Kidney (tissue), 14 donors: ENCODE data around the gene FLYWCH1. TPM values are rescaled to one million over a fixed set of nuclear protein-coding genes. Genes with fewer than 3 reads are reported as not detected.
A peak's percentile ranks its signal among the peaks of the same experiment; 100 is the strongest.

Experiments
- DNase-seq, 5 donors: peaks; one replicate each; pipeline ENCODE4 v3.0.0-alpha.2; 2013 to 2020
- FAIRE-seq: peaks from 2 replicates; lab custom pipeline; 2012; peaks lifted over from hg19 to GRCh38; lab: Jason Lieb, UNC
- H3K27ac ChIP-seq, 2 donors: one replicate each; pipeline ENCODE4 v1.7.0; 2013; ENCODE audit warnings: low read depth in 2 of 2, low read length in 2 of 2, inconsistent platforms in 1 of 2
- H3K27me3 ChIP-seq: one replicate; pipeline ENCODE4 v1.7.1; 2013; ENCODE audit warnings: low read length, inconsistent platforms; ENCODE audit not compliant: control insufficient read depth, insufficient read depth
- H3K36me3 ChIP-seq, 3 donors: one replicate each; pipeline versions ENCODE4 v1.7.0 to v1.7.1; 2013; ENCODE audit warnings: low read length in 3 of 3, control low read depth in 1 of 3, inconsistent platforms in 1 of 3; ENCODE audit not compliant: insufficient read depth in 3 of 3, control insufficient read depth in 2 of 3
- H3K4me1 ChIP-seq, 3 donors: one replicate each; pipeline versions ENCODE4 v1.7.0 to v1.7.1; 2013; ENCODE audit warnings: low read length in 3 of 3, inconsistent platforms in 1 of 3, low read depth in 1 of 3; ENCODE audit not compliant: control insufficient read depth in 2 of 3, insufficient read depth in 2 of 3
- H3K4me3 ChIP-seq, 3 donors: one replicate each; pipeline versions ENCODE4 v1.7.0 to v1.8.1; 2013; ENCODE audit warnings: low read length in 3 of 3, control low read depth in 1 of 3, inconsistent platforms in 1 of 3
- H3K9ac ChIP-seq, 3 donors: one replicate each; pipeline versions ENCODE4 v1.7.0 to v1.7.1; 2013; ENCODE audit warnings: low read length in 3 of 3, control low read depth in 1 of 3, inconsistent platforms in 1 of 3
- H3K9me3 ChIP-seq, 3 donors: one replicate each; pipeline versions ENCODE4 v1.7.0 to v1.7.1; 2013; ENCODE audit warnings: low read length in 3 of 3, control low read depth in 1 of 3, inconsistent platforms in 1 of 3; ENCODE audit not compliant: control insufficient read depth in 2 of 3, insufficient read depth in 1 of 3
- CTCF ChIP-seq: IDR thresholded peaks from 3 replicates; pipeline ENCODE4 v1.5.1; 2012; ENCODE audit warnings: mild to moderate bottlenecking, moderate library complexity, borderline replicate concordance; ENCODE audit not compliant: insufficient read depth; ENCODE audit errors: extremely low read depth
- intact Hi-C: fragments of 100-400 bp; cut with DNase I; formaldehyde crosslinking; loops from one replicate; pipeline ENCODE4 v1.11.1; 2022
- polyA plus RNA-seq: library from polyadenylated mRNA; stranded (reverse); fragments of 350-450 nt; fragmentation: Illumina TruSeq; extraction: RNeasy Lipid Tissue Mini Kit (QIAGEN cat#74804); gene quantifications from one replicate; pipeline ENCODE4 v1.2.3, GENCODE V29; 2014; ENCODE audit warnings: low read depth, low replicate concordance; ENCODE audit not compliant: insufficient read depth
- total RNA-seq: library from RNA; stranded (reverse); fragmentation: NEBNext Ultra II Directional; extraction: Animal tissue kit (Norgen Biotek cat#: 25700); gene quantifications from one replicate; pipeline ENCODE4 v1.2.1, GENCODE V29; 2021
- donor health status: control.
- donor health status: control.
- donor health status: control.
- donor health status: control.
- donor health status: control.
- donor health status: DM: yes; HTN: yes; CAD: no.
- donor health status: Normal renal cell carcinoma (clear cell type).

FLYWCH1 gene
- total and polyA plus RNA-seq, 2 donors from 2014 or later: 24.5 to 36.8 TPM

GRCh38 chr16:2871926-2872325, 39.8 kb upstream of the FLYWCH1 start:
- intact Hi-C loops: no loop called here
- H3K4me1 ChIP-seq: peaks cover 0 to 3% (median 0%) of the 10 kb centered on the region in 3 donors
- FAIRE-seq (no peak), DNase-seq (no peak)
- no peaks in the 10 kb centered on the region for H3K9me3 ChIP-seq
- no peak overlapping the region for H3K9ac ChIP-seq
- H3K4me3 ChIP-seq: no peak overlapping the region
- H3K36me3 ChIP-seq: no peaks in the 10 kb centered on the region
- no peak overlapping the region for H3K27ac ChIP-seq
- TF ChIP-seq CTCF: no peak
- H3K27me3 ChIP-seq: no peaks in the 10 kb centered on the region

- no peaks in the 10 kb centered on the region for H3K4me1 ChIP-seq
- TF ChIP-seq CTCF: no peak
- H3K27ac ChIP-seq: no peak overlapping the region
- FAIRE-seq: no peak
- H3K9ac ChIP-seq: peak overlapping the region in 1 of 3 donors; percentile 34
- no peaks in the 10 kb centered on the region for H3K36me3 ChIP-seq
- no peaks in the 10 kb centered on the region for H3K9me3 ChIP-seq
- no peak overlapping the region for H3K4me3 ChIP-seq
- H3K27me3 ChIP-seq: no peaks in the 10 kb centered on the region
- peak in 4 of 5 donors; percentile 27 to 66 (median 56) for DNase-seq
- intact Hi-C loops: no loop called here
Observed at GRCh38 chr16:2874032-2874911, 37.5 kb upstream of the FLYWCH1 start.

GRCh38 chr16:2874912-2875362, 36.8 kb upstream of the FLYWCH1 start:
- Histone ChIP-seq H3K4me3 (no peak overlapping the region), H3K9ac (peak overlapping the region in 1 of 3 donors; percentile 34), H3K27me3 (no peaks in the 10 kb centered on the region), H3K4me1 (no peaks in the 10 kb centered on the region), H3K36me3 (no peaks in the 10 kb centered on the region), H3K9me3 (no peaks in the 10 kb centered on the region), H3K27ac (no peak overlapping the region)
- peak; percentile 70 to 92 (median 84) for DNase-seq
- intact Hi-C loops: no loop called here
- FAIRE-seq: peak; percentile 76
- TF ChIP-seq CTCF: peak; percentile 91
